GM19240 (cell line): ENCODE data around the gene CCR9.

Experiments used
- DNase-seq: peaks from one replicate; pipeline ENCODE4 v3.0.0; 2011; ENCODE audit warnings: low spot score; ENCODE audit not compliant: insufficient read length

Gene CCR9

DNA sequence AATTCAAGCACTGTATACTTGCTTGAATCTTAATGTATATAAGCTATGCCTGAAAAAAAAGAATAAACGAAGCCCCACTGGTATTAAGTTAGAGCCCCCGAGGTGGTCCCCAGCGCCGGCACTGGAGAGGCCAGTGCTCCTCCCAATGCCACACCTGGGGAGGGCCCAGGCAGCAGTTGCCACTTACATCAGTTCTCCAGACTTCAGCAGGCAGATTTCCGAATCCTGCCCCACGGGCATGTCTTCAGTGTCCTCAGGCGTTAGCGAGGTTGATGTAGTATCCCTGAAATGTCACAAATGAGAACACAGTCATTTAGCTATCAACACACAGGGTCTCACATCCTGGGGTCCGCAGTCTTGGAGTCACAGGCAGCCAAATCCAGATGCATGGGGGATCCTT, 49.9 kb downstream of the CCR9 start:
- no peak for DNase-seq

DNA sequence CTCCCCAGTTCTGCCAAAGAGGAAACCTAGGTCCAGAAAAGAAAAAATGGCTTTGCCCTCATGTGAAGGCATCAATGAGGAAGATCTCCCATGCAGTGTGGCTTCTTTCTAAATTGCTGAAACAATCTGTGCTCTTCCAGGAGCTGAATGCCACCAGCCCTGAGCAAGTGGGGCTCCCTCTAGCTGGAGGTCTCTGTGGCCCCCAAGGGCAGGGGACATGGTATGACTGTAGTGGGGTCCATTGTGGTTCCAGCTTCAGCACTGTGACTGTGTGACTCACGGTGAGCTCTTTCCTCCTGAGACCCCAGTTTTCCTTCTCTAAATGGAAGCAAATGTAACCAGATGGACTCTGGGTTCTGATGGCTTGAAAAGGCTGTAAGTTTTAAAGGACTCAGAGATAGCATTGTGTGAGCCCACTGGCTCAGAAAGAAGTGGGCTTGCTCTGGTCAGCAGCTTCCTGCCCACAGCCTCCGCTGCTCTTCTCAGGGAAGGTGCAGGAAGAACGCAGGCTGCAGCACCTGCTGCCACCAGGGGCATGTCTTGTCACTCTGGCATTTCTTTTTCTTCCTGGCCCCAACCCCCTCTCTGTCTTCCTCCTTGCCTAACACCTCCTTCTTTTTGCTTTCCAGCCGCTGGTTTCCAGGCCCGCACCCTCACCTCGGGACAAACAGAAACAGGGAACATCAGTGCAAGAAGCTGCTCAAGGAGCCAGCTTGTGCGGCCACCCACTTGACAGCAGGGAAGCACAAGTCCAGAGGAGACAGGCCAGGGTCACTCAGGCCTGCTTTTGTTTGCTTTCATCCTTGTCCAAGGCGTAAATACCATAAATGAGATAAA, 51.1 kb downstream of the CCR9 start:
- DNase-seq = no peak

DNA sequence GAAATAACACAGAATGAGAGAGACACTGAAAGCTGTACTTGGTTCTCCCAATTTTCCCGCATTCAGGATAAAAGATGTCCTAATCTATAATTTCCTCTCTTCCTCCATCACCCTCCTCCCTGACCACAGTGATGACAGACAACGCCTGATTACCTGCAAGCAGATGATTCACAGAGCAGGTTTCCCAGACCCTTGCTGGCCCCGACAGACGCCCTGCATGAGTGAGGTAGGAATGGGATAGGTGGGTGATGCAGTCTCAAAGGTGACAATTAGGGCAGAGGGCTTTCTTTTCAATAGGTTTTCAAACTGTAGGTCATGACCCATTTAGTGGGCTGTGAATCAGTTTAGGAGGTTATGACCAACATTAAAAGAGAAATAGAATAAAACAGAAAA, 51.7 kb downstream of the CCR9 start:
- DNase-seq = no peak

DNA sequence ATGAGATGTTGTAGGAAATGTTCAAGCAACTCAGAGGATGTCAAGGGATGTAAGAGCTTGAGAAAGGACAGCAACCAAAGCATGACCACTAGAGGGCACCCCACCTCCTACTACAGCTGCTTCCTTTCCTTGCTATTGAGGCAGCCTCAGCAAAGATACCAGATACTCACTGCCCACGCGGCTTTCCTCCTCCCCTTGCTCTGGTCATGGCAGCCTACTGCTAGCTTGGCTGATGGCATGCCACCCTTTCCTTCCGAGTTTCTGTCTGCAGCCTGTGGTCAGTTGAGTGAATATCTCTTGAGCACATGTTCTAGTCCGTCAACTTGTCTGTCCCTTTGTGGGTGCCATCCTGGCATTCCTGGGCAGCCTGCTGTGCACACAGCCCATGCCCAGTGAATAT, 52.5 kb downstream of the CCR9 start:
- DNase-seq = peak; percentile 61

DNA sequence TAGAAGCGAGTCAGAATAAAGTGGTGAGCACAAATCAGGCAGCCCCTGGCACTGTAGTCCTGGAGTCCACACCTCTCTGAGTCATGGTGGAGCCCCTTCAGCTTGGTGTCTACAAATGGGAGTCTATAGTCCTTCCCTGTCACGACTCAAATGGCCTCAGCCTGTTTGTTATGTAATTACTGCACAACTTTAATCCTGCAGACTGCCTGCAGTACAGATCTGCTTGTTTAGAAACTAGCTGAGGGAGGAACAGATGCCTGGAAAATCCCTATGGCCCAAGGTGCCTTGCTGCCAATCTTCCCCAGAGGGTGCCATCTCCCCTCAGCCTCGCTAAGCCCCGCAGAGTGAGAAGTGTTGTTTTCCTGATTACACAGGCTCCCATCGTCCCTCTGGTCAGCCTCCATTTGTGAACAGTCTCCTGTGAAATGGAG, 53.0 kb downstream of the CCR9 start:
- DNase-seq = no peak

DNA sequence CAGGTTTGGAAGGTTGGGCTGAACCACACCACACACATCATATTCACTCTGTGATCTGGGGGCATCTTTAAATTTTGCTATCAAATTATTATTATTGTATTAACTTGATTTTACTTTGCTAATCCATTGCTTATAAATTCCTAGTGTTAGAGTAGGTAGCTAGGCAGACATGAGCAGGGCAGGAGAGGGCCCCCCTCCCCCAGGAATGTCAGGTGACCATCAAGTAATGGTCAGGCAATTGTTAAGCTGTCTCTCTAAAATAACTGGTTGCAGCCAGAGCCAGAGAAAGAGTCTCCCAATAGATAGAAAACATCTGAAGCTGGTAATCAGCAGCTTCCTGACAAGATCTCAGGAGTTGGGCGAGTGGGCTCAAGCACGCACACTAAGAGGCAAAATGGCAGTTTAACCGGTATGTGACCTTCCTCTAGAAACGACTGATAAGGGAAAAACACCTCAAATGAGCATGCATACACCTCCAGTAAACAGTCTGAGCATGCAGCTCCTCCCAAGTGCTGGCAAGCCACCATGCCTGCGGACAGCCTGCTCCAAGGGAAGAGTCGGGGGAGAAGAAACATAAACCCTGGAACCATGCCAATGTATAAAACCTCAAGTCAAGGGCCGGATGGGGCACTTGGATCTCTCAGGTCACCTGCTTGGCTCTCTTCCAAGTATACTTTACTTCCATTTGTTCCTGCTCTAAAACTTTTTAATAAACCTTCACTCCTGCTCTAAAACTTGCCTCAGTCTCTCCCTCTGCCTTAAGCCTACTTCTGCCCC, 53.8 kb downstream of the CCR9 start:
- no peak for DNase-seq

DNA sequence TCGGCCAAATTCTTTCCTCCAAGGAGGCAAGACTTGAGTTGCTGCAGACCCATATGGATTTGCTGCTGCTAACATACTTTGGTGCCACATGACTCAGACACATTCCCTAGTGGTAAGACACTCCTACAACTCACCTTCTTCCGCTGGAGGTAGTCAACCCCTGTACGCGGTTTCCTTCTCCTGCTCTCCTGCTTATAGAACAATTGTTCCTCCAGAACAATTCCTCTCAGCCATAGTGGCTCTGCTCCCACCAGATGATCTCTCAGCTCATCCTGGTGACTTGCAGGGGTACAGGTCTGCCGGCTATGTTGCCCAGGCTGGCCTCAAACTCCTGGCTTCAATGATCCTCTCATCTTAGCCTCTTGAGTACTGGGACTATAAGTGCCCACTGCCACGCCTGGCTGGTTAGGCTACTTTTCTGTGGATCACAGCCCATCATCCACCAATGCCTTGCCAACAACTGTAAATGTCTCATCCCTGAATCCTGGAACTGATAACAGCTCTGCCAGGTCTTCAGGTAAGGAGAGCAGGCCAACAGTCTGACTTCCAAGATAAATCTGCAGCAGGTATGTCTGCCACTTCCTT, 54.5 kb downstream of the CCR9 start:
- no peak for DNase-seq

DNA sequence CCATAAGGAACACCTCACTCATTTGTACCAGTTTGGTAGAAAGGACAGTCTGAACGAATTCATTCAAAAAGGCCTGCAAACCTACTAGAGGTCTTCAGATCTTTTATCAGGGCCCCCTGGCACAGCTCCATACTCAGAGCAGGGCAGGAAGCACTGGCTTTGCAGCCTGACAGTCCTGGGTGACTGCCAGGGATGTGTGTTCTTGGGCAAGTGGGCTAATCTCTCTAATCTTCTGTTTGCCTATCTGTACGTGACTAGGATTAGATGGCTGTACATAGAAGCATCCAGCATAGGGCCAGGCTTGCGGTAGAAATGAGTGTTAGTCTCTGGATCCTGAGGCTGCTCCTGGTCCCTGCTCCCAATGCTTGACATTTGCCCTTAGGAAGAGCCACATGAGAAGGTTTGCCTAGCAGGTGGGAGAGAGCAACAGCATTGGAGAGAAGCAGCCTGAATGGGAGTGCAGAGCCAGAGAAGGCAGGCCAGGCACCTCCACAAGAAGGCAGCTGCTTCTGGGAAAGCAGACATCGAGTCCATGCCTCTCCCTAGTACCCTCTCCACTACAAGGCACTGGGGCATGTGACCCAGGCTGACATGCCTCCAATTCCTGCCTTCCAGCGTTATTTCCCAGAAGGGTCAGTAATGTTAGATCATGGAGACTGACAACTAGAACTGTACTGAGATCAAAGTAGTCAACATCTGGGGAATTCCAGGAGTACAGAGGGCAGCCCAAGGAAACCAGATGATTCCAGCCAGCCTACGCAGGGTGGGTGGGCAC, 55.9 kb downstream of the CCR9 start:
- no peak for DNase-seq

DNA sequence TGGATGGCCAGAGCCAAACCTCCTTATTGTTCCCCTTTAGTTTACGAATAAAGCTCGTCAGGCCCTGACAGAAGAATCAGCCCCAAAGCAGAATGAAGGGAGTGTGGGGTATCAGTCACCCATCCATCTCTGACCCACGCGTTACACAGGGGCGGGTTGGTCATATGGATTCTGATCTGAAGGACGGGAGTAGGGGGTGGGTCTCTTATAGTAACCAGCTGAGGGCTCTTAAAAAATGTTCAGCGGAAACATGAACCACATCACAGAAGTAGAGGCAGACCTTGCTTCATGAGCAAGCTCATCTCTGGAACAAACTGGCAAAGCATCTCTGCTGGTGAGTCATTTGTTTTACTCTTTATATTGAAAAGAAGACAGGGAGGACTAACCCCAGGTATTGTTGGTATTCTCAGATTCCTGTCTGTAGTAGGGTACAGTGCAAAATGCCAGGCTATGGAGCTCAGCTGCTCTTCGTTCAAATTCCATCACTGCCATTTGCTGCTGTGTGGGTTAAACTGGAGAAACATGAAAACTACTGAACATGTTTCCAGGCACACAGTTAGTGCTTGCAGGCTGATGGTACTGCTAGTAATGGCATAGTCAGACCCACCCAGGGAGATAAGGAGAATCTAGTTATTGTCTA, 57.0 kb downstream of the CCR9 start, which contains the start of gene CXCR6:
TSS of gene CXCR6 (plus strand) at position 258 of the 640 bp plus-strand sequence. CDS start 3,018 bp downstream, outside the sequence.
- DNase-seq = no peak

DNA sequence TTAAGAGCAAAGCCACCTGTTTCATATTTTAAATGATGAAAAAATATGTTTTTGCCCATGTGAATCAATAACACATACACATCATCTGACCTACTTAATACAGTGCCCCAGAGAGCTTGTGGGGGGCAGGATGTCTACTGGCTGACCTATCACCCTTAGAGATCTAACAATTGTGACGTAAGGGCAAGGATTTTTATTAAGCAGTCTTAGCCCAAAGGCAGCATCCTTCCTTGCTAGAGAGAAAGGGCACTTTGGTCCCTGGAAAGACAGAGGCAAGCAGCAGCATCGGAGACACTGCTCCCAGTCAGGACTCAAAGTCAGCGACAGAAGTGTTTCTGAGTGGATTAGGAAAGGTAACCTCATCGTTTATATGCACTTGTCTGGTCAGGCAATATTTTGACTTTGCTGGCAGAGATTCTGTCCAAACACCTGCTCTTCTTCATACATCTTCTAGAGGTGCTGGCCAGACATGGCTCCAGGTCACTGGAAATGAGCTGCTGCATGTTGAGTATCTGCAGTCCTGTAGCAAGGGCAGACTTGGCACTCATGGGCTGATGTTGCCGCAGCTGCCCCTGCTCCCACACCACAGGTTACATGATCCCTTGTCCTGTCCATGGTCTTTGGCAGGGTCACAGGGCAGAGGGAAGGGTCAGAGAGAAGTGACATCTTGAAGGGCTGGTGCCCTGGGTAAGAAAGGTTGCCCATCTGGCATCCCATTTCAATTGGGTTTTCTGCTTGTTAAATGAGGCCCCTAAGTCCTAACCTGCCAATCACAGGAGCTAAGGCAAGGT, 58.7 kb downstream of the CCR9 start:
- no peak for DNase-seq

DNA sequence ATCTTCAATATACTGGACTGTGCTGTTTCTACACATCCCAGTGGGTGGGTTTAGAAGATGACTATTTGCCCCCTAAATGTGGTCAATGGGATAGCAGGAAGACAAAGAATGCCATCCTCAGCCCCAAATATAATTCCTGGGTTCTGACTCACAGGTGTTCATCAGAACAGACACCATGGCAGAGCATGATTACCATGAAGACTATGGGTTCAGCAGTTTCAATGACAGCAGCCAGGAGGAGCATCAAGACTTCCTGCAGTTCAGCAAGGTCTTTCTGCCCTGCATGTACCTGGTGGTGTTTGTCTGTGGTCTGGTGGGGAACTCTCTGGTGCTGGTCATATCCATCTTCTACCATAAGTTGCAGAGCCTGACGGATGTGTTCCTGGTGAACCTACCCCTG, 60.0 kb downstream of the CCR9 start:
- no peak for DNase-seq

DNA sequence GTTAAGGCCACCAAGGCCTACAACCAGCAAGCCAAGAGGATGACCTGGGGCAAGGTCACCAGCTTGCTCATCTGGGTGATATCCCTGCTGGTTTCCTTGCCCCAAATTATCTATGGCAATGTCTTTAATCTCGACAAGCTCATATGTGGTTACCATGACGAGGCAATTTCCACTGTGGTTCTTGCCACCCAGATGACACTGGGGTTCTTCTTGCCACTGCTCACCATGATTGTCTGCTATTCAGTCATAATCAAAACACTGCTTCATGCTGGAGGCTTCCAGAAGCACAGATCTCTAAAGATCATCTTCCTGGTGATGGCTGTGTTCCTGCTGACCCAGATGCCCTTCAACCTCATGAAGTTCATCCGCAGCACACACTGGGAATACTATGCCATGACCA, 60.5 kb downstream of the CCR9 start:
- no peak for DNase-seq

DNA sequence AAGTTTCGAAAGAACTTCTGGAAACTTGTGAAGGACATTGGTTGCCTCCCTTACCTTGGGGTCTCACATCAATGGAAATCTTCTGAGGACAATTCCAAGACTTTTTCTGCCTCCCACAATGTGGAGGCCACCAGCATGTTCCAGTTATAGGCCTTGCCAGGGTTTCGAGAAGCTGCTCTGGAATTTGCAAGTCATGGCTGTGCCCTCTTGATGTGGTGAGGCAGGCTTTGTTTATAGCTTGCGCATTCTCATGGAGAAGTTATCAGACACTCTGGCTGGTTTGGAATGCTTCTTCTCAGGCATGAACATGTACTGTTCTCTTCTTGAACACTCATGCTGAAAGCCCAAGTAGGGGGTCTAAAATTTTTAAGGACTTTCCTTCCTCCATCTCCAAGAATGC, 61.0 kb downstream of the CCR9 start:
- DNase-seq = no peak

DNA sequence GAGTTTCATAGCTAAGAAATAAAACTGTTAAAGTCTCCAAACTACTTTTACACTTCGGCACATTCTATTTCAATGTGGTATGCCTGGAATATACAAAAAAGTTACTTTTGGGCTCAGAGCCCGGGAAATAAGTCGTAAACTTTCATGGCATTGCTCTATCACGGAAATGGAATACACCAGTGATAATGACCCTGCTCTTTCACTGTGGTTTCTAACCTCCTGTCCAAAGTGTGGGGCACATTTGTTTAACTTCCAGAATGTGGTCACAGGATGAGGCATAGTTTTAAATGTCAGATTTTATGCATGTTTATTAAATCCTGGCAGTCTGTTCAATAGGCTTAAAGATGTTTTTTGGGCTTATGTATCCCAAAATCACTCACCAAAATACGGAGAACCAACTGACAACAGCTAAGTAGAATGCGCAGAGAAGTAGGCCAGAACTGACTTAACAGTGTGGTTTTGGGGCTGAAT, 62.0 kb downstream of the CCR9 start:
- DNase-seq = no peak

DNA sequence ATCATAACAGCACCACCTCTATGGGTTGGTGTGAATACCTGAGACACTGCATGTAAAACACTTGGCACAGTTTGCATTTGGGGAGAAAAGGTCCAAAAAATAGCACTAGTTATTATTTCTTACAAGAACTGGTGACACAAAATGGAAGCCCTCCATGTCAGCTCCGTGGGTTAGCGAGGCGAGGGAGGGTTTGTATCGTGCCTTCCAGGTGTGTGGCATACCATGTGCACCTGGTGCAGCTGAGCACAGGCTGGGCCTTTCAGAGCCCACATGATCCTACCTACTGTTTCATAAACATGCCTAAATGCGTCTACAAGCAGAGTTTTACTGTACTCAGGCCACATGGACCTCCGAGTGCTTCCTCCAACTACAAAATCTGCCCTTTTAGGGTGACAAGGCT, 62.5 kb downstream of the CCR9 start:
- no peak for DNase-seq

DNA sequence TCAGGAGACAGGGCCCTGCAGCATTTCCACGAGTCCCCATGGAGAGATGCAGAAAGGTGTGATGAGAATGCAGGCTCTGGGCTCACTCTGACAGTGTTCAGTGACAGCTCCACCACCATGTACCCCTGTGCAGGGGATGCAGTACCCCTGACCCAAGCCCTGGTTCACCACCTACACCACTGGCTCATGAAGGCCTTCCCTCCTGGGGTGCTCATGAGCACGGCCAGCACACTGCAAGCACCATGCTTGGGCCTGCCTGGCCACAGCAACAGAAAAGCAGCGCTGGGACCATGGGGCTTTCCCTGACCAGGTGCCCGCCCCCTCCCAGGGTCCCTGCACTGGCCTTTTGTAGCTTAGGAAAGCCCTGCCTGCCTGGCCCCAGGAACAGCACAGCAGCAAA, 63.1 kb downstream of the CCR9 start:
- DNase-seq = no peak

DNA sequence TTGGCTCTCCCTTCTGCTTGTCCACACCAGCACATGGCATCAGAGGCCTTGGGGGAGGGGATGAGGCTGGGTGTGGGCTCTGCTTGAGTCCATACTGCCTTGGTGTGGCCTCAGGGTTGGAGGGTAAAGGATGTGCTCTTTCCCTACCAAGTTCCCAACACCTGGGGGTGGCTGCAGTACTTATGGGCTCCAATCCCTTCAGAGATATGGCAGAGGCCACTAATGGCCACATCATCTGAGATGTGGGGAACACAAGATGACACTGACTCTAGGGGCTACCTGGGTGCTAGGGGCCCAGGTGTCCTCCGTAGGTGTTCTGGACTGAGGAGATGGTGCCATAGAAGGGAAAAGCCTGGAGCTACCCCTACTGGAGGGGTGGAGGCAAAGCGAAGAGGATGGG, 63.8 kb downstream of the CCR9 start:
- DNase-seq = no peak

DNA sequence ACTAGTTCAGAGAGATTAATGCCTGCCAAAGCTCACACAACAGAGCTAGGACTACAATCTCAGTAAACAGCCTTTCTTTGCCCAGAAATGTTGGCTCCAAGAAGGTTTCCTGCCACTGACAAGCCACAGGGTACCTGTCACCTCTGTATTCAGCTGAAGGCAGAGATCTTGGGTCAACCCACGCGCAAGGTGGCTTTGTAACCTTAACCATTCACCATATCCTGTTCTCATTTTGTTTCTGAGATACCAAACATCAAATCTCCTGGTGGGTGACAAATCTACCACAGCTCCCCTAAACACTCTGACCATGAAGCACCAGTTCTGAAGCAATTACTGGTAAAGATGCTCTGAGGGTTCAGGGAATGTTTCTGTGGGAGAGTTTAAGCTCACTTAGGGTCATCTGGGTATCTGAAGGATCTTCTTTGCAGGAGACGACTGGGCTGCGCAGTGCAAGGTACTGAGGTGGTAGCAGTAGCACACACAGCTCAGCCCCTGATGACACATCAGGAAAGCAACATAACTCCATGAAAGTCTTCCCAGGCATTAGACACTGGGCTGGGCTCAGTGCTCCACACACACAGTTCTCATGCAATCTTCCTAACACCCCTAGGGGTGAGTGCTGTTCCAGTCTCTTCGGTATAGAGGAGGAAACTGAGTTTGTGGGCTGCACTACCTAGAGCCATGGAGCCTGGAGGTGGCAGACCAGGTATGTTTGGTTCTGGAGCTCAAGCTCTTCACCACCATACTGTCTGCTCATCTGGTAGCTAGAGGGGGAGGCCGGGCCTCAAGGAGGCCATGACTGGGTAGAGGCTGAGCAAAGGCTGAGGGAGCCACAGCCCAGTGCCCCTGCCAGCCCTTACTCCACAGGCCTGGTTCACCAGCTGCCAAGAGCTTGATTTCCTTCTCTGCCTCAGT, 64.6 kb downstream of the CCR9 start:
- no peak for DNase-seq

DNA sequence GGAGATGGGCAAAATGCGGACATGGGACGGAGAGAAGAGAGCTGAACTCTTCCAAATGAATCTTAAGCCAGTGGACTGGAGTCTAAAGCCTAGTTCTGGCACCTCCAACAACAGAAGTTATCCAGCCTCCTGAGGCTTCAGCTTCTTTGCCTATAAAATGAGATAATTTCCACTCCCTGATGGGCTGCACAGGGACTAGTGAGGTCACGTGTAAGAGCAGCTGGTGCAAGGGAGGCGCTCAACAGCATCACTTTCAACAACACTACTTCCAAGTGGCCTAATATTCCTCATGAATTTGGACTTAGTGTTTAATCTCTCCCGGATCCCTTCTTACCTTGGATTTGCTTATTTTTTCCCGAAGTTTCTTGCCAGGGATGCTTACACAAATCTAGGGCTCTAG, 65.6 kb downstream of the CCR9 start:
- no peak for DNase-seq
